HepG2 (cell line): Measurements from ENCODE around the gene SCNM1. TPM values are rescaled to one million over a fixed set of nuclear protein-coding genes. Genes with fewer than 3 reads are reported as not detected.

Experiments
- ASH2L ChIP-seq: fragments of 300-600, 200-600 bp; sonication (generic); IDR thresholded peaks from 2 replicates; pipeline ENCODE4 v1.7.0; 2017; ENCODE audit warnings: low read depth, mild to moderate bottlenecking, moderate library complexity, mixed read lengths, low read length; ENCODE audit not compliant: insufficient read length
- ERF ChIP-seq: IDR thresholded peaks from 2 replicates; pipeline ENCODE4 v1.6.1; 2018; ENCODE audit warnings: missing biosample characterization, missing genetic modification reagents
- ETV5 ChIP-seq: IDR thresholded peaks from 2 replicates; pipeline ENCODE4 v1.6.1; 2018; ENCODE audit warnings: missing biosample characterization, missing genetic modification reagents, inconsistent platforms, borderline replicate concordance
- KLF15 ChIP-seq: sonication (generic); formaldehyde crosslinking; IDR thresholded peaks from 2 replicates; pipeline ENCODE4 v1.8.1; 2023; ENCODE audit warnings: borderline replicate concordance, mild to moderate bottlenecking, inconsistent platforms, missing genetic modification reagents, mixed read lengths
- MAFK ChIP-seq, 2 experiments: IDR thresholded peaks in 1 of 2; conservative IDR thresholded peaks in 1 of 2; 2 replicates each; pipeline ENCODE4 v1.6.1; 2011; ENCODE audit warnings: improper control_type of control experiment in 2 of 2, low read length in 2 of 2
- MED8 ChIP-seq: sonication (generic); formaldehyde crosslinking; IDR thresholded peaks from 2 replicates; pipeline ENCODE4 v1.8.1; 2023; ENCODE audit warnings: mild to moderate bottlenecking, missing genetic modification reagents; ENCODE audit not compliant: insufficient replicate concordance
- NPAS2 ChIP-seq: sonication (generic); formaldehyde crosslinking; IDR thresholded peaks from 2 replicates; pipeline ENCODE4 v1.8.0; 2022; ENCODE audit warnings: mild to moderate bottlenecking, missing genetic modification reagents, borderline replicate concordance
- POLR2AphosphoS2 ChIP-seq: IDR thresholded peaks from 2 replicates; pipeline ENCODE4 v1.6.1; 2011; ENCODE audit warnings: low read depth, low read length, improper control_type of control experiment
- TRIM24 ChIP-seq: sonication (generic); formaldehyde crosslinking; IDR thresholded peaks from 2 replicates; pipeline ENCODE4 v1.8.0; 2022; ENCODE audit warnings: mild to moderate bottlenecking, missing genetic modification reagents
- ZEB1 ChIP-seq: IDR thresholded peaks from 2 replicates; pipeline ENCODE4 v1.6.1; 2012; ENCODE audit warnings: mild to moderate bottlenecking, low read depth, inconsistent platforms; ENCODE audit not compliant: insufficient replicate concordance
- ZNF17 ChIP-seq: sonication (generic); formaldehyde crosslinking; IDR thresholded peaks from 2 replicates; pipeline ENCODE4 v1.5.0; 2020; ENCODE audit warnings: mild to moderate bottlenecking, missing genetic modification reagents
- ZNF235 ChIP-seq: sonication (generic); formaldehyde crosslinking; IDR thresholded peaks from 2 replicates; pipeline ENCODE4 v1.8.1; 2023; ENCODE audit warnings: mild to moderate bottlenecking, missing genetic modification reagents, borderline replicate concordance
- ZNF354B ChIP-seq: sonication (generic); formaldehyde crosslinking; IDR thresholded peaks from 2 replicates; pipeline ENCODE4 v1.8.0; 2022; ENCODE audit warnings: mild to moderate bottlenecking, missing genetic modification reagents
- ZNF782 ChIP-seq: sonication (generic); formaldehyde crosslinking; IDR thresholded peaks from 2 replicates; pipeline ENCODE4 v1.4.0; 2020; ENCODE audit warnings: missing genetic modification reagents, mild to moderate bottlenecking, borderline replicate concordance
- ZSCAN12 ChIP-seq: sonication (generic); formaldehyde crosslinking; IDR thresholded peaks from 2 replicates; pipeline ENCODE4 v1.9.0; 2021; ENCODE audit warnings: mild to moderate bottlenecking, missing genetic modification reagents
- polyA plus RNA-seq, 8 experiments: library from polyadenylated mRNA; depleted of rRNA in 3 of 8; stranded (reverse) in 7 of 8; unstranded in 1 of 8; fragments of >200 nt; fragmentation: Illumina TruSeq in 4 of 8; extraction: Trizol in 4 of 8; gene quantifications; 2 replicates each; pipeline versions ENCODE4 v1.2.1 to v1.2.3, GENCODE V29; 2011 to 2016; ENCODE audit warnings: low read depth in 4 of 8, missing spikeins in 1 of 8, mixed read lengths in 1 of 8; ENCODE audit not compliant: insufficient read depth in 1 of 8
- total RNA-seq, 5 experiments: library from RNA; depleted of rRNA; stranded (reverse); fragments of >200 nt; fragmentation: Illumina TruSeq; extraction: Trizol; gene quantifications; 2 replicates each; pipeline ENCODE4 v1.2.3, GENCODE V29; 2016; ENCODE audit warnings: low read depth in 1 of 5
- TF ChIP-seq, protein P1 (sequence below): IDR thresholded peaks from 2 replicates; pipeline ENCODE4 v1.6.1; 2016; ENCODE audit warnings: missing compliant biosample characterization, missing genetic modification reagents, borderline replicate concordance
- TF ChIP-seq, protein P2 (sequence below): sonication (generic); formaldehyde crosslinking; conservative IDR thresholded peaks from 2 replicates; pipeline ENCODE4 v1.4.0; 2020; ENCODE audit warnings: mild to moderate bottlenecking, missing genetic modification reagents, moderate library complexity
- TF ChIP-seq, protein P3 (sequence below): sonication (generic); formaldehyde crosslinking; IDR thresholded peaks from 2 replicates; pipeline ENCODE4 v1.4.0; 2020; ENCODE audit warnings: mild to moderate bottlenecking, missing genetic modification reagents
- TF ChIP-seq, protein P4 (sequence below): sonication (generic); formaldehyde crosslinking; IDR thresholded peaks from 2 replicates; pipeline ENCODE4 v1.8.1; 2023; ENCODE audit warnings: missing genetic modification reagents, inconsistent platforms, borderline replicate concordance

The SCNM1 gene
- total and polyA plus RNA-seq, 2 of the 13 experiments (the other 11 are each of a cell fraction or from before 2014, with no cell fraction given) = 16.3 to 31.5 TPM

DNA sequence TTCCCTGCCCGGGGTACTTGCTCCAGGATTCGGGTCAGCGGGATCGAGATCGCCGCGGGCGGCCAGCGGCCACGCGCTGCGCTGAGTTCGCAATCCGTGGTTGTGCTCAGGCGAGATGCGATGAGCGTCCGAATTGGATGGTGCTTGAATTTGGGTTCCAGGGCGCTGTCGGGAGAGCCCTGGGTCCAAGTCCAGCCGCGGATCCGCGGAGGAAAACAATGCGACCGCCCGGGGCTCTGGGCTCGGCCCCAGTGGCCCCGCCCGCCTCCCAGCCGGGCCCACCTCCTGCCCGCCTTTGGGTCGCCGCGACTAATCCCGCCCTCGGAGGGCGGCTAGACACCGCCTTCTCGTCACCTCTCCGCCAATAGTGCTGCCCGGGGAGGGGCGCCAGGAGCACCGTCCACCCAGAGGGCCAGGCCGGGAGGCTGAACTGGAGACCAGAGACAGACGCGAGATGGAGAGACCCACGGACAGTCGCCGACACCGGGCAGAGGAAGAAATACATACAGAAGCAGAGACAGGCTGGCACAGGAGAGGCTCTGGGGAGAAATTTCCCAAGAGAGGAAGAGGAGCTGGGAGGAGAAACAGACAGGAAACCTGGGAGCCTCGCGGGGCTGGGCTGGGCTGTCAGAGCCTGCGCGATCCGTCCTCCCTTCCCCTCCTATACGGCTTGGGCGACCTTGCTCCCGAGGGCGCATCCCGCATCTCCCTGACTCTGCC is 19.4 kb upstream of the SCNM1 start, which contains the start of gene SEMA6C (continued):
- TF ChIP-seq, protein P1, sequence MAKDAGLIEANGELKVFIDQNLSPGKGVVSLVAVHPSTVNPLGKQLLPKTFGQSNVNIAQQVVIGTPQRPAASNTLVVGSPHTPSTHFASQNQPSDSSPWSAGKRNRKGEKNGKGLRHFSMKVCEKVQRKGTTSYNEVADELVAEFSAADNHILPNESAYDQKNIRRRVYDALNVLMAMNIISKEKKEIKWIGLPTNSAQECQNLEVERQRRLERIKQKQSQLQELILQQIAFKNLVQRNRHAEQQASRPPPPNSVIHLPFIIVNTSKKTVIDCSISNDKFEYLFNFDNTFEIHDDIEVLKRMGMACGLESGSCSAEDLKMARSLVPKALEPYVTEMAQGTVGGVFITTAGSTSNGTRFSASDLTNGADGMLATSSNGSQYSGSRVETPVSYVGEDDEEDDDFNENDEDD (CRISPR knock-in tag) = no peak; the same call in 1 of the 2 replicates
- TF ChIP-seq MAFK (conservative IDR thresholded peaks at IDR 0.05 in 1 of 2, IDR thresholded peaks at IDR 0.05 in 1 of 2; ENCODE audit: low read length in 2 of 2) (no peak), POLR2AphosphoS2 (no peak), NPAS2 (no peak), ZNF782 (CRISPR knock-in tag) (no peak), TRIM24 (CRISPR knock-in tag) (no peak), ZSCAN12 (no peak), ETV5 (CRISPR knock-in tag) (no peak), ZNF235 (CRISPR knock-in tag) (peak; percentile 23; the same call in 1 of the 2 replicates), ZNF17 (CRISPR knock-in tag) (no peak), KLF15 (peak; percentile 90; the same call in 1 of the 2 replicates), ERF (CRISPR knock-in tag) (no peak; the same call in 1 of the 2 replicates), ASH2L (no peak), MED8 (CRISPR knock-in tag) (peak; percentile 62), ZNF354B (CRISPR knock-in tag) (no peak), ZEB1 (peak; percentile 58)
- TF ChIP-seq, protein P2, sequence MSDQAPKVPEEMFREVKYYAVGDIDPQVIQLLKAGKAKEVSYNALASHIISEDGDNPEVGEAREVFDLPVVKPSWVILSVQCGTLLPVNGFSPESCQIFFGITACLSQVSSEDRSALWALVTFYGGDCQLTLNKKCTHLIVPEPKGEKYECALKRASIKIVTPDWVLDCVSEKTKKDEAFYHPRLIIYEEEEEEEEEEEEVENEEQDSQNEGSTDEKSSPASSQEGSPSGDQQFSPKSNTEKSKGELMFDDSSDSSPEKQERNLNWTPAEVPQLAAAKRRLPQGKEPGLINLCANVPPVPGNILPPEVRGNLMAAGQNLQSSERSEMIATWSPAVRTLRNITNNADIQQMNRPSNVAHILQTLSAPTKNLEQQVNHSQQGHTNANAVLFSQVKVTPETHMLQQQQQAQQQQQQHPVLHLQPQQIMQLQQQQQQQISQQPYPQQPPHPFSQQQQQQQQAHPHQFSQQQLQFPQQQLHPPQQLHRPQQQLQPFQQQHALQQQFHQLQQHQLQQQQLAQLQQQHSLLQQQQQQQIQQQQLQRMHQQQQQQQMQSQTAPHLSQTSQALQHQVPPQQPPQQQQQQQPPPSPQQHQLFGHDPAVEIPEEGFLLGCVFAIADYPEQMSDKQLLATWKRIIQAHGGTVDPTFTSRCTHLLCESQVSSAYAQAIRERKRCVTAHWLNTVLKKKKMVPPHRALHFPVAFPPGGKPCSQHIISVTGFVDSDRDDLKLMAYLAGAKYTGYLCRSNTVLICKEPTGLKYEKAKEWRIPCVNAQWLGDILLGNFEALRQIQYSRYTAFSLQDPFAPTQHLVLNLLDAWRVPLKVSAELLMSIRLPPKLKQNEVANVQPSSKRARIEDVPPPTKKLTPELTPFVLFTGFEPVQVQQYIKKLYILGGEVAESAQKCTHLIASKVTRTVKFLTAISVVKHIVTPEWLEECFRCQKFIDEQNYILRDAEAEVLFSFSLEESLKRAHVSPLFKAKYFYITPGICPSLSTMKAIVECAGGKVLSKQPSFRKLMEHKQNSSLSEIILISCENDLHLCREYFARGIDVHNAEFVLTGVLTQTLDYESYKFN (CRISPR knock-in tag) = peak; percentile 55
- TF ChIP-seq, protein P3, sequence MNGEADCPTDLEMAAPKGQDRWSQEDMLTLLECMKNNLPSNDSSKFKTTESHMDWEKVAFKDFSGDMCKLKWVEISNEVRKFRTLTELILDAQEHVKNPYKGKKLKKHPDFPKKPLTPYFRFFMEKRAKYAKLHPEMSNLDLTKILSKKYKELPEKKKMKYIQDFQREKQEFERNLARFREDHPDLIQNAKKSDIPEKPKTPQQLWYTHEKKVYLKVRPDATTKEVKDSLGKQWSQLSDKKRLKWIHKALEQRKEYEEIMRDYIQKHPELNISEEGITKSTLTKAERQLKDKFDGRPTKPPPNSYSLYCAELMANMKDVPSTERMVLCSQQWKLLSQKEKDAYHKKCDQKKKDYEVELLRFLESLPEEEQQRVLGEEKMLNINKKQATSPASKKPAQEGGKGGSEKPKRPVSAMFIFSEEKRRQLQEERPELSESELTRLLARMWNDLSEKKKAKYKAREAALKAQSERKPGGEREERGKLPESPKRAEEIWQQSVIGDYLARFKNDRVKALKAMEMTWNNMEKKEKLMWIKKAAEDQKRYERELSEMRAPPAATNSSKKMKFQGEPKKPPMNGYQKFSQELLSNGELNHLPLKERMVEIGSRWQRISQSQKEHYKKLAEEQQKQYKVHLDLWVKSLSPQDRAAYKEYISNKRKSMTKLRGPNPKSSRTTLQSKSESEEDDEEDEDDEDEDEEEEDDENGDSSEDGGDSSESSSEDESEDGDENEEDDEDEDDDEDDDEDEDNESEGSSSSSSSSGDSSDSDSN (CRISPR knock-in tag) = peak; percentile 43
- TF ChIP-seq, protein P4, sequence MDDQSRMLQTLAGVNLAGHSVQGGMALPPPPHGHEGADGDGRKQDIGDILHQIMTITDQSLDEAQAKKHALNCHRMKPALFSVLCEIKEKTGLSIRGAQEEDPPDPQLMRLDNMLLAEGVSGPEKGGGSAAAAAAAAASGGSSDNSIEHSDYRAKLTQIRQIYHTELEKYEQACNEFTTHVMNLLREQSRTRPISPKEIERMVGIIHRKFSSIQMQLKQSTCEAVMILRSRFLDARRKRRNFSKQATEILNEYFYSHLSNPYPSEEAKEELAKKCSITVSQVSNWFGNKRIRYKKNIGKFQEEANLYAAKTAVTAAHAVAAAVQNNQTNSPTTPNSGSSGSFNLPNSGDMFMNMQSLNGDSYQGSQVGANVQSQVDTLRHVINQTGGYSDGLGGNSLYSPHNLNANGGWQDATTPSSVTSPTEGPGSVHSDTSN (CRISPR knock-in tag) = no peak
